ENCODE data around the gene POLE. TPM values are rescaled to one million over a fixed set of nuclear protein-coding genes. Genes with fewer than 3 reads are reported as not detected.

POLE gene
- total RNA-seq, 1 experiment from 2014 or later, result 54.0 TPM

DNA sequence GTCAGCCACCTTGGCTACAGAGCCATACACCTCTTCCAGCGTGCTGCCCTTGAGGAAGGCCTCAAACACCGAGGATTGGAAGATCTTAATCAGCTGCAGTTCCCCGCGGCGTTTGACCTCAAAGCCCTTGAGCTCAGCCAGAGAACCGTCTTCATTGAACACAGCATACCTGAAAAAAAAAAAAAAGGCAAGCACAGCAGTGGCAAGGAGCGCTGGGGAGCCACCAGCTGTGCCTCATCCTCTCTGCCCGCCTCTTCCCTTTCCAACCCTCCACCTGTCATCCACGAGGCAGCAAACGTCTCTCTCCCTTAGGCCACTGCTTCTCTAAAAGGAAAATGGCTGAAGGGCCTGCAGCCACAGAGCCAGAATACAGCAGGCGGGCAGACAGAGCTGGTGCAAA is 26.1 kb downstream of the POLE start:
- Histone ChIP-seq H3K4me3 (ENCODE audit: insufficient read depth, low read depth, low read length) (no peak overlapping the region), H3K36me3 (replicated peaks; ENCODE audit: control insufficient read depth, insufficient read depth, low read length) (peaks cover 77% of the 10 kb centered on the region), H3K27me3 (ENCODE audit: control insufficient read depth, insufficient read depth, low read length) (no peaks in the 10 kb centered on the region)
- no peak for DNase-seq

DNA sequence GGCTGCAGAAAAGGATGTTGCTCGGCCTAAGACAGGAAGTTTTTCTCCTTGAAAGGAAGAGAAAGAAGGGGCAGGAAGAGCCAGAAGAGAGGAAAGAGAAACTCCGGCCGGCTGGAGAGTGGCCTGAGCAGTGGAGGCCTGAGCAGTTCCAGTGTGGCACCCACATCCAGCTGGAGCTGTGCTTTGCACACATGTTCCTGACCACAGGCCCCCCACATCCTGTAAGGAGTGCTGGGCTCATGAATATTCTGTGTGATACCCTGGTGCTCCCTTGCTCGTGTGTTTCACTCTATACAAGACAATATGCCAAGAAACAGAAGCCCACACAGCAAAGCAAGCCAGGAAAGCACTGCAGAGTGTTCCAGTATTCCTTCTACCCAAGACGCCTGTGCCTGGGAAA is 27.1 kb downstream of the POLE start:
- no peaks in the 10 kb centered on the region for H3K27me3 ChIP-seq (ENCODE audit: control insufficient read depth, insufficient read depth, low read length)
- no peak overlapping the region for H3K4me3 ChIP-seq (ENCODE audit: insufficient read depth, low read depth, low read length)
- DNase-seq, result no peak
- H3K36me3 ChIP-seq (replicated peaks; ENCODE audit: control insufficient read depth, insufficient read depth, low read length), result peaks cover 74% of the 10 kb centered on the region

DNA sequence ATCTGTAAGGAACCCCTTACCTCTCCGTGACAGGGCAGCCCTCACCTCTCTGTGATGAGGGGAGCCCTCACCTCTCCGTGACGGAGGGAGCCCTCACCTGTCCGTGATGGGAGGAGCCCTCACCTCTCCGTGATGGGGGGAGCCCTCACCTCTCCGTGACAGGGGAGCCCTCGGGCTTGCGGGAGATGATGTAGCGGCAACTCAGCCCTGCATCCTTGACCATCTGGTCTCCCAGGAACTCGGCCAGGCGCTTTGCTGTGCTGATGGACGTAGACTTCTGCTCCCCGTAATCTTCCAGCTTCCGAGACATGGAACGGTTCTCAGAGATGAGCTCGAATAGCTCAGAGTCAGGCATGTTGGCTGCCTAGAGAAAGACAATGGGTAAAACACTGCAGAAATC is 28.0 kb downstream of the POLE start:
- DNase-seq, result no peak
- Histone ChIP-seq H3K4me3 (ENCODE audit: insufficient read depth, low read depth, low read length) (no peak overlapping the region), H3K27me3 (ENCODE audit: control insufficient read depth, insufficient read depth, low read length) (no peaks in the 10 kb centered on the region), H3K36me3 (replicated peaks; ENCODE audit: control insufficient read depth, insufficient read depth, low read length) (peaks cover 67% of the 10 kb centered on the region)

DNA sequence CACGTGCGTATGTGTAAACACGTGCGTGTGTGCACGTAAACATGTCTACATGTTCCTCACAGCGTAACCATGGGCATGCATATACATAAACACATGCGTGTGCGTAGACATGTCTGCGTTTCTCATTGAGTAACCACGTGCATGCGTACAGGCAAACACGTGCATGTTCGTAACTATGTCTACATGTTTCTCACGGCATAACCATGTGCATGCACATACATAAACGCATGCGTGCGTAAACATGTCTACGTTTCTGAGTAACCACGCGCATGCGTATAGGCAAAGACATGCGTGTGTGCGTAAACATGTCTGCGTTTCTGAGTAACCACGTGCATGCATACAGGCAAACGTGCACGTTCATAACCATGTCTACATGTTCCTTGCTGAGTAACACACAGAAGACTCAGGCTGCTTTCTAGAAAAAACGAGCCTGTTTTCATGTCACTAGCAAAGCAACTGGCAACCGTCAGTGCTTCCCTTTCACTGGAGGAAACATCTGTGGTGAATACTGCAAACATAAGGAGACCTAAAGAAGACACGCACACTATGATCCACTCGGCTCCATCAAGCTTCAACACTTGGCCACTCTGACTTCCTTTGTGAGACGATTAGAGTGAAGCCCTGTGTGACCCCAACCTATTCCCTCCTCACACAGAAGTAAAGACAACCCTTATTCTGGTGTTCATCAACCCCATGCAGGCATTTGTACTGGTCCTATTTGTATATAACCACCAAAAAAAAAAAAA is 28.8 kb downstream of the POLE start:
- Histone ChIP-seq H3K36me3 (replicated peaks; ENCODE audit: control insufficient read depth, insufficient read depth, low read length) (peaks cover 64% of the 10 kb centered on the region), H3K27me3 (ENCODE audit: control insufficient read depth, insufficient read depth, low read length) (no peaks in the 10 kb centered on the region), H3K4me3 (ENCODE audit: insufficient read depth, low read depth, low read length) (no peak overlapping the region)
- DNase-seq, result no peak

DNA sequence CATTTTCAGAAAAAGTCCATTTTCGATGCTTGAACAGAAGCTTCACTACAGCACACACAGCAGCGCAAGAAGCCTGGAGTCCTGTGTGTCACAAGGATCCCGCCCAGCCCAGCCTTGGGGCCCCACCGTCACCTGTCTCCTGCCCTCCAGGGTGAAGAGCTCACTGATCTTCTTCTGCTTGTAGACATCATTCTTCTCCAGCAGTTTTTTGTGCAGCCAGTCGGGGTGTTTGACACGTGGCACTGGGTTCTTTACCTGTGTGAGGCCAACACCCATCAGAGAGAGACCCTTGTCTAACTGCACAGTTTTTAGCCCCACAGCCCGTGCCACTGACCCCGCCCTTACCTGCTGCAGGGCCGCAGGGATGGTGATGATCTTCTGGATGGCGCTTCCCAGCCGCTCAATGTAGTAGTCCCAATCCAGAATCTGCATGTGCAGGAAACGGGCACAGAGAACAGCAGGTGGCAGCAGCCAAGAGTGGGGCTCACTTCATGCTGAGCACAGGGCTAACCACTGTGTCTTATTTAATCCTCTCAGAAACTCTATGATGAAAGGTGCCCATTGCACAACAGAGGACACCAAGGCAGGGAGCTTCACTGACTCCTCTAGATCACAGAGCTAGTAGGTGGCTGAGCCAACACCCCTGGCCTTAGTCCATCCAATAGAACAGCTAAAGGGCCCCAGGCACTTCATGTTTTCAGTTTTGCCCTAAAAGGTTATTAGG is 30.0 kb downstream of the POLE start:
- peaks cover 57% of the 10 kb centered on the region for H3K36me3 ChIP-seq (replicated peaks; ENCODE audit: control insufficient read depth, insufficient read depth, low read length)
- no peak overlapping the region for H3K4me3 ChIP-seq (ENCODE audit: insufficient read depth, low read depth, low read length)
- H3K27me3 ChIP-seq (ENCODE audit: control insufficient read depth, insufficient read depth, low read length), result no peaks in the 10 kb centered on the region
- DNase-seq, result no peak

DNA sequence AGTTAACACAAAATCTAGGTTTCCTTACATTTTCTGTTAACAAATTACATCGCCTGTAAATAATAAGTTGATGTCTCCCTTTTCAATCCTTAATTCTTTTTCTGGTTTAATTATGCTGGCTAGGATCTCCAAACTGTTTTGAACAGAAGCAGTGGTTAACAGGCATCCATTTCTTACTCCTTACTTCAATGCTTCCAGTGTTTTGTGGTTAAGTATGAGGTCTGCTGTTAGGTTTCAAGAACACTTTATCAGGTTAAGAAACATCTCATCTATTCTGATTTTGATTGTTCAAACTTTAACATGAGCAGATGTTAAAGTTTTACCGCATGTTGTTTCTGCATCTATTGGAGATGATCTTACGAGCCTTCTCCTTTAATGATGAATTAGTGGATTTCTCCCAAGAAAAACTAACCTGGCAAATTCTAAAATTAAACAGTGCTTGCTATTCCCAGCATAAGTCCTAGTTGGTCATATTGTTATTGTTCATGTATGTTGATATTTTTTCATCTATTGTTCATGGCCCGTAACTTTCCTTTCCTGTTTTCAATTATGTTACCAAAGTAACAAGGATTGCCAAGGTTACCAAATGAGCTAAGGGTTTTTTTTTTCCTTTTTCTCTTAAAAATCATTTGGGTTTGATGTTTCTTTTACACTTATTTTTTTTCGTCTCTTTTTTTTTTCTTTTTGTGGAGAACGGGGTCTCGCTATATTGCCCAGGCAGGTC is 33.4 kb downstream of the POLE start:
- no peak for DNase-seq

DNA sequence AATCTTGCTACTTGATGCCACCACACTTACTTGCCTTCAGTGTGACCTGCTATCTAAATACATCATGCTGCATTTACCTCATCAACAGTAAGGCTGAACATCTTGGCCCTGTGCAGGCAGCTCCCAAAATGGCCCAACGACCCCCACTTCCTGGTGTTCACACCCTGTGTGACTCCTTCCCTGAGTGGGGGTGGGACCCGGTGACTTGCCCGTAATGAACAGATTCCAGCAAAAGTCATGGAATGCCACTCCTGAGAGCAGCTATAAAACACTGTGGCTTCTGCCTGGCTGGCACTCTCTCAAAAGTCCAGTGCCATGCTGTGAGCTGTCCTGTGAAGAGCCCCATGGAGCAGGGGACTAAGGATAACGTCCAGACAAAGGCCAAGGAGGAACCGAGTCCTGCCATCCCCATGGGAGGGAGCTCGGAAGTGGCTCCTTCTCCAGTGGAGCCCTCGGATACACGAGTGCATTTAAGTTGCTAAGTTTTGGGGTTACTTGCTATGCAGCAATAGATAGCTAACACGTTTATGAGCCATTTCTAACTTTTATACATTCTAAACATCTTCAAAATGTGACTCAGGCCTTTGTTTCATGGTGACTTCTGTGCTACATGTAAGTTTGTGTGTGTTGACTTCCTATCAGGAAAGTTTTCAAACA is 35.6 kb downstream of the POLE start:
- Histone ChIP-seq H3K27me3 (ENCODE audit: control insufficient read depth, insufficient read depth, low read length) (no peaks in the 10 kb centered on the region), H3K4me3 (ENCODE audit: insufficient read depth, low read depth, low read length) (no peak overlapping the region), H3K36me3 (replicated peaks; ENCODE audit: control insufficient read depth, insufficient read depth, low read length) (peaks cover 29% of the 10 kb centered on the region)

More for the DNA sequence above, 33.4 kb downstream of the POLE start:
- no peaks in the 10 kb centered on the region for H3K27me3 ChIP-seq (ENCODE audit: control insufficient read depth, insufficient read depth, low read length)
- peaks cover 40% of the 10 kb centered on the region for H3K36me3 ChIP-seq (replicated peaks; ENCODE audit: control insufficient read depth, insufficient read depth, low read length)
- H3K4me3 ChIP-seq (ENCODE audit: insufficient read depth, low read depth, low read length), result no peak overlapping the region

DNA sequence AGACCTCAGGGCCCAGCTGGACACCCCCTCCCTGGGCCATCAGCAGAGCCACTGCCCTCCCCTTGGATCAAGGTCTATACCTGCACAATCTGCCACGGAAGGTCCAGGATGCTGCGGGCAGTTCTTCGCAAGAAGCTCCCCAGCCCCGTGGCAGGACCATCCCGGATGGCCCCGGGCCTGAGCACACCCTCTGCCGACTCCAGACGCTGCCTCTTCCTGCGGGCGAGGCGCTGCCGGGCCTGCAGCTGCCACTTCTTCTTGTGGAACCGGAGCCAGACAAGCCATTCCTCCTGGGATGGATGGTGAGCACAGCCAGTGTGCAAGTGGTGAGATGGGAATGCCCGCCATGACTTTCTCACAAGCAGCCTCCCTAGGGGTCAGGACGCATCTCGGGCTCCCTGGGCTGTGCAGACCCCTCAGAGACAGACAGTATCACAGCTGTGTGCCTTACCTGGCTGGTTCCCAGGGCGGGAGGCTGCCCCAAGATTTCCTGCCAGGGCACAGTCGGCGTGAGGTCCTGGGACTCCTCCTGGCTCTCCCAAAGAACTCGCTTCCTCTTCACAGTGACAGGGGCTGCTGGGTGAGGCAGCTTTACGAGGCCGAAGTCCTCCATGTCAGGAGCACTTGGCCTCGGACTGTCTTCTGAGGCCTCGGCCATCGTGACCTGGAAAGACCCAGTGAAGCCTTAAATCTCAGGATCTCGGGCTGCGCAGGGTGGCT is 37.8 kb downstream of the POLE start:
- H3K36me3 ChIP-seq (replicated peaks; ENCODE audit: control insufficient read depth, insufficient read depth, low read length), result peaks cover 35% of the 10 kb centered on the region
- no peak overlapping the region for H3K4me3 ChIP-seq (ENCODE audit: insufficient read depth, low read depth, low read length)
- DNase-seq, result no peak
- H3K27me3 ChIP-seq (ENCODE audit: control insufficient read depth, insufficient read depth, low read length), result no peaks in the 10 kb centered on the region

More for the DNA sequence above, 35.6 kb downstream of the POLE start:
- no peak for DNase-seq

DNA sequence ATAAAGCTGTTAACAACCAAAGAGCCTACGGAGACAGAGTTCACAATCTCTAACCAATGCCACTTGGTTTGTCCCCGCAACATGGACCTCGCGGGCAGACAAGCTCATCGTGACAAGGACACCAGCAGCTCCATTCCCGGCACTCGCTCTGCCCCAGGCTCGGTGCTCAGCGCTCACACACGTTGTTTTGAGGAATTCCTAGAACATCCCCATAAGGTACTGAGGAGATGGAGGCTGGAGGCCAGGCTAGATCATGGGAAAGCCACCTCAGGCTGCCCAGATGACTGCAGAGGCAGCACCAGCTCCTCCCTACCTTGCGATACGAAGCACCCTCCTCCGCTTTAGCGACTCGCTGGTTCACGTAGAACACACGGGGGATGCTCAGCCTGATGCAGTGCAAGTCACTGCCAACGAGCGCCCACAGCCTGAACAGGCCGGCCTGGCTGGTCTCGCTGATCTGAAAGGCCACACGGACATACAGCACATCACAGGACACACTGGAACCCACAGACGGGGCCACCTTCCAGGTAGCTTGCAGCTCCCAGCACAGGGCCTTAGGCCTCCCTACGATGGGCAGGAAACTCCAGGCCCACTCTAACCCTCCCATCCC is 38.4 kb downstream of the POLE start:
- DNase-seq, result no peak
- no peaks in the 10 kb centered on the region for H3K27me3 ChIP-seq (ENCODE audit: control insufficient read depth, insufficient read depth, low read length)
- no peak overlapping the region for H3K4me3 ChIP-seq (ENCODE audit: insufficient read depth, low read depth, low read length)
- peaks cover 35% of the 10 kb centered on the region for H3K36me3 ChIP-seq (replicated peaks; ENCODE audit: control insufficient read depth, insufficient read depth, low read length)

DNA sequence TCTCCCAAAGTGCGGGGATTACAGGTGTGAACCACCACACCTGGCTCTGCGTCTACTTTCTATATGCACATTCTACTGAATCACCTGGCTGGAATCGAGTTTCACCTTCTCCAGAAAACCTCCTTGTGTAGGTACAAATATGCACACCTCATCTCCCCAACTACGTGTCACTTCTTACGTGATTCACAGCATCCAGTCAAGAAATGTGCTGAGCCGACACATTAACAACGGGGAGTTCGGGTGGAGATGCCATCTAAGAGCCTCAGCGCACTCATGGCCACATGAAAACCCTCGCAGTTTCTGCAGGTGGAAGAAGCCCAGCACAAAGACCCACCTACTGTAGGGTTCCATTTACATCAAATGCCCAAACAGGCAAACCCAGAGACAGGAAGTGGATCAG is 39.3 kb downstream of the POLE start:
- Histone ChIP-seq H3K4me3 (ENCODE audit: insufficient read depth, low read depth, low read length) (no peak overlapping the region), H3K36me3 (replicated peaks; ENCODE audit: control insufficient read depth, insufficient read depth, low read length) (peaks cover 36% of the 10 kb centered on the region), H3K27me3 (ENCODE audit: control insufficient read depth, insufficient read depth, low read length) (no peaks in the 10 kb centered on the region)
- no peak for DNase-seq

DNA sequence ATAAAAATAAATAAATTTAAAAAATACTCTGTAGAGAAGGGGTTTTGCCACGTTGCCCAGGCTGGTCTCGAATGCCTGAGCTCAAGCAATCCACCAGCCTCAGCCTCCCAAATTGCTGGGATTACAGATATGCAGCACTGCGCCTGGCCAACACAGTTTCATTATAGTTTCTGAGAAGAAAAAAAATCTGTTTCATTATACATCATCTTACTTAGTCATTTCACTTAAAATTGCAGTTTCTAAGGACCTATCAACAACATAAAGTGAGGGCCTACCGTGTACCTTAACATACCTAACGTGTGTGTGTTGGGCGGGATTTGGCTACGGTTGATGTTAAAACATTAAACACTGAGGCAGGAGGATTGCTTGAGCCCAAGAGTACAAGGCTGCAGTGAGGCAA is 40.3 kb downstream of the POLE start:
- H3K36me3 ChIP-seq (replicated peaks; ENCODE audit: control insufficient read depth, insufficient read depth, low read length), result peaks cover 42% of the 10 kb centered on the region
- no peak overlapping the region for H3K4me3 ChIP-seq (ENCODE audit: insufficient read depth, low read depth, low read length)
- H3K27me3 ChIP-seq (ENCODE audit: control insufficient read depth, insufficient read depth, low read length), result no peaks in the 10 kb centered on the region
- no peak for DNase-seq

DNA sequence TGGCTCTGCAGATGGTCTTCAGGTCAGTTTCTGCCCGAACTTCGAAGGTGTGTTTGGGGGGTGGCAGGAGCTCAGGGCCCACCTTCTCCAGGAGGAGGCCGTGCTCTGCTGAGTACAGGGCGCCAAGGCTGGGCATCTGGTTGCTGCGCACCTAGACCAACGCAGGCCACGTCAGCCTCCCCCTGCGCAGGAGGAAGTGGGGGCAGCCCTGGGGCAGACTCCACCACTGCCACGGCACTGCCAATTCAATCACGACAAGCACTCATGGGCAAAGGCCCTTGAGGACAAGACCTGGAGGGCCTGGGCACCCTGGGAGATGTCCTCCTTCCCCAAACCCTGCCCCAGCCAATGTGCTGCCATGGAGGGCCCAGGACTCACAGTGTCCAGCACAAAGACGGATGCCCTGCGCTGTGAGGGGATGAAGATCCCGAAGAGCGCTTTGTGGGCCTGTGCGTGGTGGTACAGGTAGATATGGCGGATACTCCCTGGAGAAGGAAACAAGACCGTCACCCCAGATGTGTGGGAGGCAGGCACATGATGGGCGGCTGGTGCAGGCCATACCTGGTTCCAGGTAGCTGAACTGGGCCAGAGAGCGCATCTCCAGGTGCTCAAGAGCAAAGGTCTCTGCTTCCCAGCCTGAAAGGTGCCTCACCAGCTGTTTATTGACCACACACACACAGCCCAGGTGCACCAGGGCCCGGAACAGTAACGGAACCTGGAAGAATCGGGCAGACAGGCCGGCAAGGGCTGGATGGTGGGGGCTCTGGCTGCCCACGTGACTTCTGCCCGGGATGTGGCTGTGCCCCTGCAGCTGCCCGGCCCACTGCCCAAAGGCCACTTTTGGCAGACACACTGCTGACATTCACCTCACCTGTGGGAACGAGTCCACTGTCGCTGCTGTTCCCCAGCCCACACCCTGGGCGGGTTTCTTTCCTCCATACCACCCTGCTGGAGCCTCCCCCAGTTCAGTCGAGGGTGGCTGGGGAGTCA is 44.0 kb downstream of the POLE start:
- no peaks in the 10 kb centered on the region for H3K27me3 ChIP-seq (ENCODE audit: control insufficient read depth, insufficient read depth, low read length)
- DNase-seq, result no peak
- no peak overlapping the region for H3K4me3 ChIP-seq (ENCODE audit: insufficient read depth, low read depth, low read length)
- peaks cover 48% of the 10 kb centered on the region for H3K36me3 ChIP-seq (replicated peaks; ENCODE audit: control insufficient read depth, insufficient read depth, low read length)
